GM18520 (cell line): ENCODE data around the gene ZNF487.
"Not testable (repeated sequence)": the region's sequence is repeated elsewhere in the genome, so short reads cannot be mapped to it uniquely, and the experiment has no call there.

ENCODE experiments used
- ATAC-seq: cut with Tn5 transposase; IDR thresholded peaks from one replicate; pipeline ENCODE4 v1.9.1; 2021; ENCODE audit not compliant: unreplicated experiment

The ZNF487 gene

DNA sequence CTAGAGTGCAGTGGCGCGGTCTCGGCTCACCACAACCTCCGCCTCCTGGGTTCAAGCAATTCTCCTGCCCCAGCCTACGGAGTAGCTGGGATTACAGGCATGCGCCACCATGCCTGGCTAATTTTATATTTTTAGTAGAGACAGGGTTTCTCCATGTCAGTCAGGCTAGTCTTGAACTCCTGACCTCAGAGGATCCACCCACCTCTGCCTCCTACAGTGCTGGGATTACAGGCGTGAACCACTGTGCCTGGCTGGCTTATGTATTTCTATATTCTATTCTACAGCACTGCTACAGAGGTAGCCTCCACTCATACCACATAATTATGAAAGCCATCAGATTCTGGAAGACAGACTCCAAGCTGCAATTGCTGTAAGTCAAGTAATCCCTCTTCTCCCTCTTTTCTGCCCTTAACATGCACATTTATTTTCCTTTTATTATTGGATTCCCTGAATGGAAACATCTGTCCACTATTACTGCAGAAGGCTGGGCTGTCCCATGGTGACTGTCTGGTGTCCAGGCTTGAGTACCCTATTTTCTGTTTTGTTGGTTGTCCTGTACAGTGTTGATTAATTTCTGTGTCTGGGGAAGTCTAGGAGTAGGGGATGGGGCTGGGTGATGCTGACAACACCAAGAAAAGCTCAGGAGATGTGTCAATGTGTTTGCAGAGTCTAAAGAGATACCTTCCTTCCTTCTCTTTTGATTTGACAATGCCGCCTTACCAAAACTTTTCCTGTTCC lies 5.8 kb upstream of the ZNF487 start:
- ATAC-seq: no peak

DNA sequence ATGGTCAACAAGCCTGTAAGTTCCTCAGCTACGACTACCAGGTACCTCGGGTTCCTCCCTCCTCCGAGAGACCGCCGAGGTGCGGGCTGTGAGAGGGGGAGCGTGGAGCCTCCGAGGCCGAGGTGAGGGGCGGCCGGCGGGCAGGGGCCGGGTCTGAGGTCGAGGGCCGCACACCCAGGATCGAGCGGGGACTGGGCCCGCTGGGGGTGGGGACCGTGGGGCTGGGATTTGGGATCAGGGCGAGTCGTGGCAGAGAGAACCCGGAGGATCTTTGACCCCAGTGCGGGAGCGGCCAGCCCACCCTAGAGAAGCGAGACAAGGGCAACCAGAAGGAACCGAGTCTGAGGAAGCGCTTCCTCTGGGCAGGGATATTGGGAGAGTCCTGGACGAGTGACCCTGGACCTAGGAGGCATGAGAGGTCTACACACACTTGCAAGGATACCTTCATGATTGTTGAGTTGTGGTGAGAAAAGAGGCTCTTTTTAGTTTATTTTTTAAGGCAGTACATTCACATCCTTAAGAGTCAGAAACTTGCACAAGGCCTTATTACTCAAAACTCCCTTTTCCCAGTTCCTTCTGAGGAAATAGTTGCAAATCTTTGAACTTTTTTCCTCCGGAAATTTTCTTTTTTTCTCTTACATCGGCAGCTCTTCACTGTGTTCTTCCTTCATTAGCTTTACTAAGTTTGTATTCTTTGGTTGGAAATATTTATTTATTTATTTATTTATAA lies 395 bp downstream of the ZNF487 start:
- no peak for ATAC-seq

DNA sequence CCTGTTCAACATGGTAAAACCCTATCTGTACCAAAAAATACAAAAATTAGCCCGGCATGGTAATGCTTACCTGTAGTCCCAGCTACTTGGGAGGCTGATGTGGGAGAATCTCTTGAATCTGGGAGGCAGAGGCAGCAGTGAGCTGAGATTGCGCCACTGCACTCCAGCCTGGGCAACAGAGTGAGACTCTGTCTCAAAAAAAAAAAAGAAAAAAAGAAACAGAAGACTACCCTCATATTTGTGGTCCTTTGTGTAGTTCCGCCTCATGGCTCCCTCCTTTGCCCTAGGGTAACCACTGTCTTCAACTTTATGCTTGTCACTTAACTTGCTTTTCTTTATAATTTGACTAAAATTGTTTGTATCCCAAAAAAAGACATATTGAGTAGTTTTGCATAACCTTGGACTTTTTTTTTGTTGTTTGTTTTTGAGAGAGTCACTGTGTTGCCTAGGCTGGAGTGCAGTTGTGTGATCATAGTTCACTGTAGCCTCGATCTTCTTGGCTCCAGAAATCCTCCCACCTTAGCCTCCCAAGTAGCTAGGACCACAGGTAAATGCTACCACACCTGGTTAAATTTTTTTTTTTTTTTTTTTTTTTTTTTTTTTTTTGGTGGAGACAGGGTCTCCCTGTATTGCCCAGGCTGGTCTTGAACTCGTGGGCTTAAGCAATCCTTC lies 3.7 kb downstream of the ZNF487 start:
- ATAC-seq: no peak

DNA sequence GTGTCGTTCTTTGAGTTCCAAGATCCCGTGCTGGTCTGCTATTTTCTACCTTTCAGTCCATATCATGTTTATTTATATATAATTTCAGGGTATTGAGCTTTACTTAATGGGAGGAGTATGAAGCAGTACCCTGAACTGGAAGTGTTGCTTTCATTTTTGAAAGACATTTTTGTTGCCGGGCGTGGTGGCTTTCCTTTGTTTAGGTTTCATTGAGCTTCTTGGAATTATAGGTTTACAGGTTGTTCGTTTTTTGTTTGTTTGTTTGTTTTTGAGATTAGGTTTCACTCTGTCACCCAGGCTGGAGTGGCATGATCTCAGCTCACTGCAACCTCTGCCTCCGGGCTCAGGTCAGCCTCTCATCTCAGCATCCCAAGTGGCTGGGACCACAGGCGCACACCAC lies 7.4 kb downstream of the ZNF487 start:
- ATAC-seq: no peak

DNA sequence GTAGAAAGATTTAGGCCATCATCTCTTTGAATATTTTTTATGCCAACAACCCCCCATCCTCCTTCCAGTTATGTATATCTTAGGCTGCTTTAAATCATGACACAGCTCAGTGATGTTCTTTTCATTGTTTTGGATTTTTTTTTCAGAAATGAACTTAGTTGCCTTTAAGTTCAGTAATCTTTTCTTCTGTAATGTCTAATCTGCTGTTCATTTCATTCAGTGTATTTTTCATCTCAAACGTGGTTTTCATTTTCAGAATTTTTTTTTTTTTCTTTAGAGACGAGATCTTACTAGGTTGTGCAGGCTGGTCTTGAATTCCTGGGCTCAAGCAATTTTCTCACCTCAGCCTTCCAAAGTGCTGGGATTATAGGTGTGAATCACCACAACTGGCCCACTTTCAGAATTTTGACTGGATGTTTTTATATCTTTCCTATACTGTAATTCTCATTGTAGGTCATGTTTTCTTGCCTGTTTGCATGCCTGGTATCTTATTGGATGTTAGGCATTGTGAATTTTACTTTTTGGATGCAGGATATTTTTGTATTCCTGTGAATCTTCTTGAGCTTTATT lies 8.1 kb downstream of the ZNF487 start:
- no peak for ATAC-seq

DNA sequence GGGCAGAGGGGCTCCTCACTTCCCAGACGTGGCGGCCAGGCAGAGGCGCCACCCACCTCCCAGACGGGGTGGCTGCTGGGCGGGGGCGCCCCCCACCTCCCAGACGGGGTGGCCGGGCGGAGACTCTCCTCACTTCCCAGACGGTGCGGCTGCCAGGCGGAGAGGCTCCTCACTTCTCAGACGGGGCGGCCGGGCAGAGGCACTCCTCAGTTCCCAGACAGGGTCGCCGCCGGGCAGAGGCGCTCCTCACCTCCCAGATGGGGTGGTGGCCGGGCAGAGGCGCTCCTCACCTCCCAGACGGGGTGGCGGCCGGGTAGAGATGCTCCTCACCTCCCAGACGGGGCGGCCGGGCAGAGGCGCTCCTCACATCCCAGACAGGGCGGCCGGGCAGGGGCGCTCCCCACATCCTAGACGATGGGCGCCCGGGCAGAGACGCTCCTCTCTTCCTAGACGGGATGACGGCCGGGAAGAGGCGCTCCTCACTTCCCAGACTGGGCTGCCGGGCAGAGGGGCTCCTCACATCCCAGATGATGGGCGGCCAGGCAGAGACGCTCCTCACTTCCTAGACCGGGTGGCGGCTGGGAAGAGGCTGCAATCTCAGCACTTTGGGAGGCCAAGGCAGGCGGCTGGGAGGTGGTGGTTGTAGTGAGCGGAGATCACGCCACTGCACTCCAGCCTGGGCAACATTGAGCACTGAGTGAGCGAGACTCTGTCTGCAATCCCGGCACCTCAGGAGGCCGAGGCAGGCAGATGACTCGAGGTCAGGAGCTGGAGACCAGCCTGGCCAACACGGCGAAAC lies 9.5 kb downstream of the ZNF487 start:
- not testable (repeated sequence) for ATAC-seq

DNA sequence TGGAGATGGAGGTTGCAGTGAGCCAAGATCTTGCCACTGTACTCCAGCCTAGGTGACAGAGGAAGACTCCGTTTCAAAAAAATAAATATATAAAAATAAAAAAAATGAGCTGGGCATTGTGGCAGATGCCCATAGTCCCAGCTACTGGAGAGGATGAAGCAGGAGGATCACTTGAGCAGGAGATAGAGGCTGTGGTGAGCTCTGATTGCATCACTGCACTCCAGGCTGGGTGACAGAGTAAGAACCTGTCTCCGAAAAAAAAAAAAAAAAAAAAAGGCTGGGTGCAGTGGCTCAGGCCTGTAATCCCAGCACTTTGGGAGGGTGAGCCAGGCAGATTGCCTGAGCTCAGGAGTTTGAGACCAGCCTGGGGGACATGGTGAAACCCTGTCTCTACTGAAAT lies 11.8 kb downstream of the ZNF487 start:
- ATAC-seq: no peak

DNA sequence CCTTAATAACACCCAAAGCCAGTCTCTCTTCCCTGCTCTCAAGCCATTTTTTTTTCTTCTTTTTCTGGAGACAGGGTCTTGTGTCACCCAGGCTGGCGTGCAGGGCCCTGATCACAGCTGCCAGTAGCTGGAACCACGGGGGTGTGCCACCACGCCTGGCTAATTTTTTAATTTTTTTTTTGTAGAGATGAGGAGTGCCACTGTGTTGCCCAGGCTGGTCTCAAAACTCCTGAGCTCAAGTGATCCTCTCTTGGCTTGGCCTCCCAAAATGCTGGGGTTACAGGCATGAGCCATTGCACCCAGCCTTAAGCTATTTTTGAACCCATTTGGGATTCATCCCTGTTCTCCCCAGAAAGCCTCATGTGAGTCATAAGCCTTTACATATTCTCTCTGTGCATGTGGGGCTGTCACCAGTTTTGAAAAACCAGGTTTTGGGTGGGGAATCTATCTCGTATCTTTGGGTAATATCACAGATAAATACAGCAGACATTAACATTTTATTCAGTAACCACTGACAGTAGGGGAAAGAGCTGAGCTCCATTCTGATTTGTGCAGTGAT lies 15.5 kb downstream of the ZNF487 start:
- ATAC-seq: no peak

DNA sequence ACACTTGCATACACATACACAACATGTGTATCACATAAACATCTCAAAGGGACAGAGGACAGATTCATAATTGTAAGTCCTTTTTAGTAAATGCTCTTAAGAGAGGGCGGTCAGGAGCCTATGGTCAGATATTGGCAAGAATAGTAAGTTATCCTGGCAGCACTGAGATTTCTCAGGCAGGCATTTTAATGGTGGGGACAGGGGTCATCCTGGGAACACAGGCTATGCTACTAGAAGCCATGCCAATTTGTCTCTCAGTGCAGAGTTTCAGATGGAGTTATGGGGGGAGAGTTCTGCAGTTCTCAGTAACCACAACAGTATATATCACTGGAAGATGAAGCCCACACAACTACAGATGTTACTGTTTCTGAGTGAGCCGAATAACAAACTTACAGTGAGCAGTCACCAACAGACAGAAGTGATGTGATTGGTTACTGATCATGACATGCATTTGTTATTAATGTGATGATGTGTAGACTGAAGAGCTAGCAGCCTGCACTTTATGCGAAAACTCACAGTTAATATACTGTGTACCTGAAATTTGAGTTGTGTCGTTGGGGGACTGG lies 16.4 kb downstream of the ZNF487 start:
- no peak for ATAC-seq

DNA sequence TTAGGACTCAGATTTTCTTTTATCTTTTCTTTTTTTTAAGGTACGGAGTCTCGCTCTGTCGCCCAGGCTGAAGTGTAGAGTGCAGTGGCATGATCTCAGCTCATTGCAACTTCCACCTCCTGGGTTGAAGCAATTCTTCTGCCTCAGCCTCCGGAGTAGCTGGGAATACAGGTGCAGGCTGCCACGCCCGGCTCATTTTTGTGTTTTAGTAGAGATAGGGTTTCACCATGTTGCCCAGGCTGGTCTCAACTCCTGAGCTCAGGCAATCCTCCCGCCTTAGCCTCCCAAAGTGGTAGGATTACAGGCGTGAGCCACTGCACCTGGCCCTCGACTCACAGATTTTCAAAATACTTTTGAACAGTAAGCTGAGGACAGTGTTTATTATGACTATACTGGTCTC lies 17.1 kb downstream of the ZNF487 start:
- ATAC-seq: not testable (repeated sequence)

DNA sequence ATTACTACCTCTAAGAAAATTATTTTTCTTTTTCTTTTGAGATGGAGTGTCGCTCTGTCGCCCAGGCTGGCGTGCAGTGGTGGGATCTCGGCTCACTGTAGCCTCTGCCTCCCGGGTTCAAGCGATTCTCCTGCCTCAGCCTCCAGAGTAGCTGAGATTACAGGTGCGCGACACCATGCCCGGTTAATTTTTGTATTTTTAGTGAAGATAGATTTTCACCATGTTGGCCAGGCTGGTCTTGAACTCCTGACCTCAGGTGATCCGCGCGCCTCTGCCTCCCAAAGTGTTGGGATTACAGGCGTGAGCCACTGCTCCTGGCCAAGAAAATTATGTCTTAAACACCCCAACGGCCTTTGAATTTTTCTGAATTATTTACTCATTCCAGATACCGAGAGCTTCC lies 19.6 kb downstream of the ZNF487 start:
- not testable (repeated sequence) for ATAC-seq

DNA sequence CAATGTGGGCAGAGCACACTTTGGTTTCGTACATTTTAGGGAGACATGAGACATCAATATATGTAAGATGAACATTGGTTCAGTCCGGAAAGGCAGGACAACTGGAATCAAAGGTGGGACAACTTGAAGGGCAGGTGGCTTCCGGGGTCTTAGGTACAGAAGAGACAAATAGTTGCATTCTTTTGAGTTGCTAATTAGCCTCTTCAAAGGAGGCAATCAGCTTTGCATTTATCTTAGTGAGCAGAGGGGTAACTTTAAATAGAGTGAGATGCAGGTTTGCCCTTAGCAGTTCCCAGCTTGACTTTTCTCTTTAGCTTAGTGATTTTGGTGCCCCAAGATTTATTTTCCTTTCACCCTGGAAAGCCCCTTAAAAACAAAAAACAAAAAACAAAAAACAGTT lies 21.3 kb downstream of the ZNF487 start:
- no peak for ATAC-seq

DNA sequence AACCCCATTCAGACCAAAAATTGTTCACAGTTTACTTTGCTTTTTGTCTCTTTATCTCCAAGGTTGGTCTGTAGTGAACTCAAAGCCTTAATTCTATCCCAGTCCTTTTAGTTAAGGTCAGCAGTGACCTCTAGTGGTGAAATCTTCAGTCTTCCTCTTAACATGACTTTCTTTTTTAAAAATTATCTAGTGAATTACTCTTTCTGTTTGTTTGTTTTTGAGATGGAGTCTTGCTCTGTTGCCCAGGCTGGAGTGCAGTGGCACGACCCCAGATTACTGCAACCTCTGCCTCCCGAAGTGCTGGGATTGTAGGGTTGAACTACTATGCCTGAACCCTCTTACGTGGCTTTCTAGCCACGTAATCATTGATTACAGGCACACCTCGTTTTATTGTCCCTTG lies 25.0 kb downstream of the ZNF487 start:
- no peak for ATAC-seq

DNA sequence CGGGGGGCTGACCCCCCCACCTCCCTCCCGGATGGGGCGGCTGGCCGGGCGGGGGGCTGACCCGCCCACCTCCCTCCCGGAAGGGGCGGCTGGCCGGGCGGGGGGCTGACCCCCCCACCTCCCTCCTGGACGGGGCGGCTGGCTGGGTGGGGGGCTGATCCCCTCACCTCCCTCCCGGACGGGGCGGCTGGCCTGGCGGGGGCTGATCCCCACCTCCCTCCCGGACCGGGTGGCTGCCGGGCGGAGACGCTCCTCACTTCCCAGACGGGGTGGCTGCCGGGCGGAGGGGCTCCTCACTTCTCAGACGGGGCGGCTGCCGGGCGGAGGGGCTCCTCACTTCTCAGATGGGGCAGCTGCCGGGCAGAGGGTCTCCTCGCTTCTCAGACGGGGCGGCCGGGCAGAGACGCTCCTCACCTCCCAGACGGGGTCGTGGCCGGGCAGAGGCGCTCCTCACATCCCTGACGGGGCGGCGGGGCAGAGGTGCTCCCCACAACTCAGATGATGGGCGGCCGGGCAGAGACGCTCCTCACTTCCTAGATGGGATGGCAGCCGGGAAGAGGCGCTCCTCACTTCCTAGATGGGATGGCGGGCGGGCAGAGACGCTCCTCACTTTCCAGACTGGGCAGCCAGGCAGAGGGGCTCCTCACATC lies 28.3 kb downstream of the ZNF487 start:
- not testable (repeated sequence) for ATAC-seq

DNA sequence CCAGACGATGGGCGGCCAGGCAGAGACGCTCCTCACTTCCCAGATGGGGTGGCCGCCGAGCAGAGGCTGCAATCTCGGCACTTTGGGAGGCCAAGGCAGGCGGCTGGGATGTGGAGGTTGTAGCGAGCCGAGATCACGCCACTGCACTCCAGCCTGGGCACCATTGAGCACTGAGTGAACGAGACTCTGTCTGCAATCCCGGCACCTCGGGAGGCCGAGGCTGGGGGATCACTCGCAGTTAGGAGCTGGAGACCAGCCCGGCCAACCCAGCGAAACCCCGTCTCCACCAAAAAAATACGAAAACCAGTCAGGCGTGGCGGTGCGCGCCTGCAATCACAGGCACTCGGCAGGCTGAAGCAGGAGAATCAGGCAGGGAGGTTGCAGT lies 28.8 kb downstream of the ZNF487 start:
- not testable (repeated sequence) for ATAC-seq

DNA sequence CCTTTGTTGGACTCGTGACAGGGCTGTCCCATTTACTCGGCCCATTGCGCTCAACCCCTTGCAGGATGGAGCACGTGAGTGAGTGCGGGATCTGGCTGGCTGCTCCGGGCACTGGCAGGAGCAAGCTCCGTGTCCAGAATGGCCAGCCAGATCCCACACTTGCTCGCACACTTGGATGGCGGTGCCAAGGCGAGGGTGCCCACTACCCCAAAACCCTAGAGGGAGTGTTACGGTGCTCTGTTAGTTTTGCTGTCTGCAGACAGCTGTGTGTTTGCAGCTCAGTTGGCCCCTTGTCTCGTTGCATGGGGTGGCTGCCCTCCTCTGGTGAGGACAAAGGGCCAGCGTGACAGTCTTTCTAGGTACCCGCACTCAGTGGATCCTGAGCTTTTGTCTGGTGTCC lies 34.2 kb downstream of the ZNF487 start:
- no peak for ATAC-seq

DNA sequence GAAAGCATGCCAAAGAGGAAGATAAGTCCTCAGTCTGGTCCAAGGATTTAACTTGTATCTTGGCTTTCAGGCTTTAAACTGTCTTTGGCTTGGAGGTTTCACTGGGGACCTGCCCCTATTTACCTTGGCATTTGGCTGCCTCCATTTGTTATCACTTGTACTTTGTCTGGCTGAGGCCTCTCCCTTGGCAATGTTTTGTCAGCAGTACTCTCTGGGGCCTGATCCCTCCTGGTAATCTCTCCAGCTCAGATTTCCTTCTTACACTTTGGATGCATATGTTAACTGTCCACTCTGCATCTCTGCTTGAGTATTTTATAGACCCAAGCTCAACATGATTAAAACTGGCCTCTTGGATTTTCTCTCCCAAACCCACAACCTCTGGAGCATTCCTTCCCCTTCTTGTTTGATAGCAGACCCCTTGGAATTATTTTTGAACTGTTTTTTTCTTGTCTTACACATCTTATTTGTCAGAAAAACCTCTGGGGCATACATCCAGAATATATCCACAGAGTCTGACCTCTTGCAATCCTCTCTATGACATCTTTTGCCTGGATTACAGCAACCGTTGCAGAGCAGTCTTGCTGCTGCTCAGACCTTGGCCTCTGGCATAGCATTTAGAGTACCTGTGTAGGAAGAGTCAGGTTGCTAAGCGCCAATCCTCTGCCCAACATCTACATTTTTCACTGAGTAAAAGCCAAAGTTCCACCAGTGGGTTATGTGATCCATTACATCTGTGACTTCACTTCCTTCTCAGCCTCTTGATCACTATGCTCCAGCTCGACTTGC lies 35.2 kb downstream of the ZNF487 start:
- ATAC-seq: no peak

DNA sequence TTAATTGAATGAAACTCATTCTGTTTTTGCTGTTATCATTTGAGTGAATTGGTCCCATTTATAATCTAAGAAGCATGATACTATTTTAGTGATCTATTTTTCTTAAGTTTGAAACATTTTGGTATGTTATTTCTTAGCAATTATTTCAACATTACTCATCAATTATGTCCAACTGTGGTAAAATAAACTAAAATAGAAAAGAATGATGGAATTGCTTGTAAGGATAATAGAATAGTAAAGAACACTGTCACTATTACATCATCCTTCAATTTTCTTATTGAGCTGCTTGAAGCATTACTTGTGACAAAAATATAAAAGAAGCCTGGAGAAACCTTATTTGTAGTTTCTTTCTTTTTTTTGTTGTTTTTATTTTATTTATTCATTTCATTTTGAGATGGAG lies 42.4 kb downstream of the ZNF487 start:
- ATAC-seq: no peak
